GM04504 (cell line): ENCODE measurements around the gene ATP5F1E.
"Not testable (repeated sequence)": the region's sequence is repeated elsewhere in the genome, so short reads cannot be mapped to it uniquely, and the experiment has no call there.

Experiments
- DNase-seq: peaks from one replicate; pipeline ENCODE4 v3.0.0-alpha.2; 2012; ENCODE audit warnings: low read depth

Gene ATP5F1E

DNA sequence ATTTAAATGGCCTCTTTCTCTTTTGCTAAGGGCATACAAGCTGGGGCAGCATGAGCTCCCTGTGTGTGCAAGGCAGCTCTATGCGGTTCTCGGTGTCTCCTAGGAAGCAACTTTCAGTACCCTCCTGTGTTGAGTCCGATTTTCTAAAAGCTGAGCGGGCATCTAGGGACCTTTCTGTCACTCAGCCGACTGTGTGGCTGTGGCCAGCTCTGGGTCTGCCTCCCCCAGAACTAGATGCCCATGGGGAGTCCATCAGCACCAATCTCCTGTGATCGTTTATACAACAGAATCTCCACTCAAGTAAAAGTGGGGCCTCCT, 43.6 kb downstream of the ATP5F1E start:
- no peak for DNase-seq

DNA sequence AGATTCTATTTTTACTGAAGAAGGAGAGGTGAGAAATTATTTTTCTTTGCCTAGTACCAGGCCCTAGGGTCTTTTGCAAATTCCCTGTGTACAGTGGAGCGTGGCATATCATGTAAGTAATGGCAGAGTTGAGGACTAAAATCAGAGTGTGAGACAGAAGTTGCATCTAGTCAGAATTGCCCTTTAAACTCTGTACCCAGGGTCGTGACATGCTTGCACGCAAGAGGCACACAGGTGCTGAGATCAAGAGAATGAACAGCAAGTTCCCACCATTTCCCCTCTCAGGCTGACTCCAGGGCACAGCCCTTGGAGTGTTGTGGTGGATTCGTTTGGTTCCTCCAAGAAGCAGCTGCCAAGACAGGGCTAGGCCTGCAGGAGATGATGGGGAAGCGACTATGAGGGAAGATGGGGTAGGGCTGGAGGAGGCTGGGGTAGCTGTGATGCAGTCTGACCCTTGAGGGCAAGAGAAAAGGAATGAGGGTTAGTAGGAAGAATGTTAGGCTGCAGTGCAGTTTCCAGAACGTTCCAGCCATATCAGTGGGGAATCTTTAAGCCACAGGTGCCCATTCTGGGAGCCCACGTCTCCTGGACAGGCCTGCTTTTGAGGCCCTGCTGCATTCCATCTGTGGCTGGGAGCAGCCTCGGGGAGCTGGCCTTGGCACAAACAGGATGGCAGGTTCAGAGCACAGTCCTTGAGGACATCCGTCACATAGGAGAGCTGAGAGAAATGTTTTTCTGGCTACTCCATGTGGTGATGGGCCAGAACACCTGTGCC, 44.2 kb downstream of the ATP5F1E start:
- no peak for DNase-seq

DNA sequence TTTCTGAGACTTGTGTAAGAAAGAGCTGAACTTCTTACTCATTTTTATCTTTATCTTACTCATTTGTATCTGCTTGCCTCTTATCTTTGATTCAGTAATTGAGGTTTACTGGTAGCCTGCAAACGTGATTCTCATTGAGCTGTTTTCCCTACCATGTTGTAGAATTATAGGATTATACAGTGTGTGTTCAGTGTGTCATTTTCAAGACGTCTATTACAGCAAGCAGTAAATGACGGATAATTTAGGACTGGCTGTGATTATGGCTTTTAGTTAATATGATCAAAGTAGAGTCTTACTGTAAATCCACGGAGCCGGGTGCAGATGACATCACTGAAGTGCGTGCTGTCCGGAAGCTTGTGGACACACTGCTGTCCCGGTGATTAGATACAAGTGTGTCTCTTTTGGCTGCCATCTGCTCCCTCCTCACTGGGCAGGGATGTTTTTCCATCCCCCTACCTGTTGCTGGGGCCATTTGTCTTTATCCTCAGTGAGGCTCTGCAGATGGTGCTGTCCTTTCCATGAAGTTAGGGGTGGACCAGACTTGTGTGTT, 45.1 kb downstream of the ATP5F1E start:
- DNase-seq = no peak

DNA sequence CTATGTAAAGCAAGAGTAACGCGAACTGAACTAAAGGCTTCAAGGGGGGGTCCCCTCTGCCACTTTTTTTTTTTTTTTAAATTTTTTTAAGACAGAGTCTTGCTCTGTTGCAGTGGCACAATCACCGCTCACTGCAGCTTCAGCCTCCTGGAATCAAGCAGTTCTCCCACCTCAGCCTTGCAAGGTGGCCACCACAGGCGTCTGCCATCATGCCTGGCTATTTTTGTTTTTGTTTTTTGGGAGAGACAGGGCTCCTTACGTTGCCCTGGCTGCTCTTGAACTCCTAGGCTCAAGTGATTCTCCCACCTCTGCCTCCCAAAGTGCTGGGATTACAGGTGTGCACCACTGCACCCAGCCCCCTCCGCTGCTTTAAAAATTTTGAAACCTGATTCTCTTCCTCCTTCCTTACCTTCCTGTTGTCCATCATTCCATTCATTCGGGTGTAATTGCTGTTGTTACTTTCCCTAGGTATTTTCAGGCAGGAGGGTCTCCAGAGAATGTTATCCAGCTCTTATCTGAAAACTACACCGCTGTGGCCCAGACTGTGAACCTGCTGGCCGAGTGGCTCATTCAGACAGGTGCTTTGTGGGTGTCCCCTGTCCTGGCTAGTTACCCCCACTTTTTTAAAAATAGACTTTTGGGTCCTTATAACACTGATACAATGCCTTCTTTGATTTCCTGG, 45.7 kb downstream of the ATP5F1E start:
- no peak for DNase-seq

DNA sequence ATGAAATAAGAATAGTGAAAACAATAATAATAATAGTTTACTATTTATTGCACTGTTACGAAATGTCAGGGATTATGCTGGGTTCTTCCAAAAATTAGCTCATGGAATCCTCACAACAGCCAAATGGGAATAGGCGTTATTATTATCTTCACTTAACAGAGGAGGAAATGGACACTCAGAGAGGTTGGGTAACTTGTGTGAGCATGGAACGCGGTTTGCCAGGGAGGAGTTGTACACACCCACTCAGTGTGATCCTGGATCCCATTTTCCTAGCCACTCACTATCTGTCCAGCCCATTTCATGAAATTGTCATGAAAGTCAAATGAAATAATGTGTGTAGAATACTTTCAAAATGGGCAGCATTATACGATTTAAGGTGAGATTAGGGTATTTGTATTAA, 46.5 kb downstream of the ATP5F1E start:
- no peak for DNase-seq

DNA sequence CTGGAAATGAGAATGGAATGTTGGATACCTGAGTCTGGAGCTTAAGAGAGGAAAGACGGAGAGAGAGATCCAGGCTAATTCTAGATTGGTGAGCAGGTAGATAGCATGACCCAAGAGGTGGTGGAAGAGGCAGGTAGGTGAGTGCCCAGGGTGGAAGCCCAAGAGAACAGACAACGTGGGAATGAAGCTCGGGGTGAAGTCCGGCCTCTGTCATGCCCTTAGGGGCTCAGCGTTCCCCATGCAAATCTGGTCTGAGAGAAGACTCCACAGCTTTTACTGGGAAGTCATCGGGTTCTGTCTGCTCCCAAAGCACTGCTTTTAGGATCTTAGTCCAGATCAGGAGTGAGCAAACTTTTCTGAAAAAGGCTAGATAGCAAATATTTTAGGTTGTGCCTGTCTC, 47.4 kb downstream of the ATP5F1E start:
- no peak for DNase-seq

DNA sequence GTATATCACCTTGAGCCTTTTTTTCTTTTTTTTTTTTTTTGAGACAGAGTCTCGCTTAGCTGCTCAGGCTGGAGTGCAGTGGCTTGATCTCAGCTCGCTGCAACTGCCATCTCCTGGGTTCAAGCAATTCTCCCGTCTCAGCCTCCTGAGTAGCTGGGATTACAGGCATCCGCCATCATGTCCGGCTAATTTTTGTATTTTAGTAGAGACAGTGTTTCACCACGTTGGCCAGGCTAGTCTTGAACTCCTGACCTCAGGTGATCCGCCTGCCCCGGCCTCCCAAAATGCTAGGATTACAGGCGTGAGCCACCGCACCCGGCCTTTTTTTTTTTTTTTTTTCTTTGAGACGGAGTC, 49.0 kb downstream of the ATP5F1E start:
- DNase-seq = not testable (repeated sequence)

DNA sequence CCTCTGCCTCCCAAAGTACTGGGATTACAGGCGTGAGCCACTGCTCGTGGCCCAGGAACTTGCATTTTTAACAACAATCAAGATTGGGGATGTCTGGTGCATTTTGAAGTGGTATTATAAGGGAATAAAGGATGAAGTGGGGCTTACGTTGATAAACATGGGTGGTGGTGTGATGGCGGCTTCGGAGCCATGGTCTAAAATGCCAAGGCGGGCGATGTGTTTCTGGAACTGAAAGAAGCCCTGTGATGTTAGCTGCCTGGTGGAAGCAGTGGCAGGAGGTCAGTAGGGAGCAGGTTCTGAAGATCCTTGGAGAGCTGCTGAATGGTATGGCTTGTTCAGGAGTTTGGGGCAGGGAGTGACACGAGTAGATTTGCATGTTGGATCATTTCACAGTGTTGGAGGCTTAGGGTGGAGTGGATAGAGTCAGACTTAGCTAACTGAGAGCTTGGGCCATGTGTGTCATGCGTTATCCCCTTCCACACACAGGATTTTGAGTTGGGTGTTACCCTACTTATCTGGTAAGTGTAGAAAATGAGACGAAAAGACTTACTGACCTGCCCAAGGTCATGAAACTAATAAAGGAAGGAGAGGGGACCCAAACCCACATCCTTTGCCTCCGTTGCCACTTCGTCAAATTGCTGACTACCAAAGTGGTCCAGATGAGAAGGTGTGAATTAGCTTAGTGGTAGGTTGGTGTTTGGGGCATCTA, 49.6 kb downstream of the ATP5F1E start:
- DNase-seq = no peak

DNA sequence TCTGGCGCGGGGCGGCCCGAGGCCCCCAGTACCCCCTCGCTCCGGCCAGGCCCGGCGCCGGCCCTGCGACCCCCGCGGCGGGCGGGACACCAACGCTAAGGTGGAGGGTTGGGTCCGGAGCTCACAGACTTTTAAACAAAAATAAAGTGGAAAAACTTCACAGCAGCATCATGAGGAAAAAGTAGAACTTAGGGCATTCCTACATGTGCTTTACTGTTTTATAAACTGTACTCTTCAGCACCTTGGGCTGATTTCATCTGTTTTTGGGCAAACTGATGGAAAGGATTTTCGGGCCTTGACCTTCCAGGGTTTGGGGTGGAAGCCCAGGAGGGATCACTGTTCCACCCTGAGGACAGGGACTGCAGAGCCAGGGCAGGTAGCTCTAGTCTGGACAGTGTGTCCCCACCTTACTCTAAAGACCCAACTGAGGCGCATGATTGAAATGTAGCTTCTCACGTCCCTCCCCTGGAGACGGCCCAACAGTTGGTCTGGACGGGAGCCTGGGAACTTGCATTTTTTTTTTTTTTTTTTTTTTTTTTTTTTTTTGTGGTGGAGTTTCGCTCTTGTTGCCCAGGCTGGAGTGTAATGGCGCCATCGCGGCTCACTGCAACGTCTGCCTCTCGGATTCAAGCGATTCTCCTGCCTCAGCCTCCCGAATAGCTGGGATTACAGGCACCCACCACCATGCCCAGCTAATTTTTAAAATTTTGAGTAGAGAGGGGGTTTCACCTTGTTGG, 50.3 kb downstream of the ATP5F1E start:
- no peak for DNase-seq

DNA sequence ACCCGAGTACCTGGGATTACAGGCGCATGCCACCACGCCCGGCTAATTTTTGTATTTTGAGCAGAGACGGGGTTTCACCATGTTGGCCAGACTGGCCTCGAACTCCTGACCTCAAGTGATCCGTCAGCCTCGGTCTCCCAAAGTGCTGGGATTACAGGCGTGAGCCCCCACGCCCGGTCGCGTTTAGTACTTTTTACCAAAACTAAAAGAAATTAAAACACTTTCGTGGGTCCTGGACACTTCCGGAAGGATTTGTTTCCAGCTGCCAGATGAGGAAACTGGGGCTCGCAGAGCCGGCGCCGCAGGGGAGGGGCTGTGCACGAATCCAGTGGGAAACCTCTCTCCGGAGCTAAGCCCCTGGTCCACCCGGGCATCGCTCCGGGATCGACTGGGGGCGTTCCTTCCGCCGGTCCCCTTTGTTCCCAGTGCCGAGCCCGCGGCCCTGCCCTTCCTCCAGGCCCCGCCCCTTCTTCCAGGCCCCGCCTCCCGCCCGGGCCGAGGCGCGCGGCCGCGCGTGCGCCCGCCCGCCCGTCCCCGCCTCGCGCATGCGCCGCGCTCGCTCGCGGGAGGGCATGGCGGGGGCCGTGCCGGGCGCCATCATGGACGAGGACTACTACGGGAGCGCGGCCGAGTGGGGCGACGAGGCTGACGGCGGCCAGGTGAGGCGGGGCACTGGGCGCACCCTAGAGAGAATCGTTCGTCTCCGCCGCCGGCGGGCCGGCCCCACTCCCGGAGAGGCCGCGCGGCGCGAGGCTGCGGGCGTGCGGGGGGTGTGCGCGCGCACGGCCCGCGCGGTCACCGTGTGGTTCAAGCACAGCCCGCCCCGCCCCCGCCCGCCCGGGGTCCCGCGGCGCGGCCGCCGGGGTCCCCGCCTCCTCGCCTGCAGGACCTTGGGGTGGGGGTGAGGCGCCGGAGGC, 51.2 kb downstream of the ATP5F1E start, which contains the start of gene NELFCD:
TSS of gene NELFCD (plus strand) at position 546 of the 917 bp plus-strand sequence. CDS start at position 600, 54 bp downstream.
- peak; percentile 64 for DNase-seq

DNA sequence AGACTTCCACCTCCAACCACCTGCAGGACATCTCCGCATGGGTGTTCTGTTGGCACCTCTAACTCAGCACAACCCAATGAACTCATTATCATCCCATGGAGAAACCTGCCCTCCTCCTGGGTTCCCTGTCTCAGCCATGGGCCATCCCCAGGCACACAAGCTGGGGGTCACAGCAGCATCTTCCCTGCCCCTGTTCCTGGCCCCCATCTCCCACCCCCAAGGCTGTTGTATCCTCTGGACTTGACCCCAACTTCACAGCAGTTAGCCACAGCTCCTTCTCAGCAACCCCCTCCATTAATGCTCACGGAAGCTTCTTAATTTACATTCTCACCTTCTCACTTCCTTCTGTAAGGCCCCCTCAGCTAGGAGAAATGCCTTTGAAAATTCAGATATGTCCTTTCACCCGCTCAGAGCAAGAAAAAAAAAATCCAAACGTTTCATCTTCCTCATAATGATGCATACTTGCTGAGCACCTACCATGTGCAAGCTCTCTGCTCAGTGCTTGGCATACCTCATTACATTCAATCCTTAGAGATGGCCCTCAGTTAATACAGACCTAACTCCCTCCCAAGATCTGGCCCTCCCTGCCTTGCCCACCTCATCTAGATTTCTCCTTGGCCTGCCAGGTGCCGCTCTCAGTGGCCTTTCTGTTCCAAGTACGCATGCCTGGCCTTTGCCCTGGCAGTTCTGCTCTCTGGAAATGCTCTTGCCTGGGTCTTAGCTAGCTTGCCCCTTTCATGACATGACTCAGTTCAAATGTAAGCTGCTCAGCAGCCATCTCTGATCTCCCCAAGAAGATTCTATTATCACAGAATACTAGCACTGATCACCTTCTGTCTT, 53.6 kb downstream of the ATP5F1E start:
- DNase-seq = no peak

DNA sequence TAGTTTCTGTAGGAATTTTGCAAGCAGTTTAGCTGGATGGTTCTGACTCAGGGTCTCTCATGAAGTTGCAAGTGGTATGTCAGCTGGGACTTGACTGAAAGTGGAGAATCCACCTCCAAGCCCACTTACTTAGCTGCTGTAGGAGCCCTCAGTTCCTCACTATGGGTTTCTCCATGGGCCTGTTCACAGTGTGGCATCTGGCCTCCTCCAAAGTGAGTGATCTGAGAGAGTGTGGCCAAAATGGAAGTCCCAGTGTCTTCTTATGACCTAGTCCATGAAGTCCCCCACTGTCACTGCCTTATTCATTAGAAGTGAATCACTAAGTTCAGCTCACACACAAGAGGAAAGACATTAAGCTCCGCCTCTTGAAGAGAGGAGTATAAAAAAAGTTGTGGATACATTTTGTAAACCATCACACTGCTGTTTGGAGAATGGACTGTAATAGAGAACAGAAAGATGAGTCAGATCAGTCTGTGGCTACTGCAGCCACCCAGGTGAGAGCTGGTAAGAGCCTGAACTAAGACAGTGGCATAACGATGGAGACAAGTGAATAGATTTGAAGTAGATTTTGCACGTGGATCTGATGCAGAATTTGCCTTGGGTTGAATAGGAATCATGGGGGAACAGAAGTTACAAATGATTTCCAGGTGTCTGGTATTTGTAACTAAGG, 55.9 kb downstream of the ATP5F1E start:
- DNase-seq = no peak
